ENCODE data around the gene OVCA2.

Gene OVCA2

GRCh38 chr17:2090804-2091534 is 49.1 kb downstream of the OVCA2 start:
- no peak for DNase-seq

DNA sequence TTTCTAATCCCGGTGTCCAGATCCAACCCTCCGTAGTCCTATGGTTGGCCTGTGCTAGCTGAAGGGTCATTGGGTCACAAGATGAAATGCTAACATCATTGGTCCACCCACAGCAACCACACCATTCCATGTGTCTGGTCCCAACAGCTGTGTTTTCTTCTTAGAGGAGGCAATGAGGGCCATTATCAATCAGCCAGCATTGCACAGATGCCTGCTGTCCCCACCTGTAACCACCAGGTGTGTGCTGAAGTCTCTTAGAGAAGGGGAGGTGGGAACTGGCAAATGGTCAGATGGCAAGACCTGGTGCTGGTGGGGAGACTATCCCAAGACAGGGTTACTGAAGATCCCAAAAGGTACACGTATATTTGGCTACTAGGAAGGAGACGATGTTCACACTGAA is 50.4 kb downstream of the OVCA2 start:
- no peak for DNase-seq
